Keratinocyte (primary cell): ENCODE data around the gene PARD6G.

Experiments
- EZH2 ChIP-seq: IDR thresholded peaks from one replicate; pipeline ENCODE4 v1.6.1; 2012; ENCODE audit warnings: inconsistent platforms, mild to moderate bottlenecking, low read length, moderate library complexity
- TF ChIP-seq, protein P1 (sequence below), 3 experiments: IDR thresholded peaks in 1 of 3; conservative IDR thresholded peaks in 1 of 3; optimal IDR thresholded peaks in 1 of 3; 2 replicates in 2 of 3; 3 replicates in 1 of 3; pipeline versions ENCODE3 to v1.5.1; 2011; ENCODE audit warnings: low read length in 3 of 3, mild to moderate bottlenecking in 3 of 3, moderate library complexity in 2 of 3, control low read depth in 1 of 3, inconsistent platforms in 1 of 3; ENCODE audit not compliant: insufficient read depth in 2 of 3; ENCODE audit errors: extremely low read depth in 1 of 3

- TF ChIP-seq, protein P1, sequence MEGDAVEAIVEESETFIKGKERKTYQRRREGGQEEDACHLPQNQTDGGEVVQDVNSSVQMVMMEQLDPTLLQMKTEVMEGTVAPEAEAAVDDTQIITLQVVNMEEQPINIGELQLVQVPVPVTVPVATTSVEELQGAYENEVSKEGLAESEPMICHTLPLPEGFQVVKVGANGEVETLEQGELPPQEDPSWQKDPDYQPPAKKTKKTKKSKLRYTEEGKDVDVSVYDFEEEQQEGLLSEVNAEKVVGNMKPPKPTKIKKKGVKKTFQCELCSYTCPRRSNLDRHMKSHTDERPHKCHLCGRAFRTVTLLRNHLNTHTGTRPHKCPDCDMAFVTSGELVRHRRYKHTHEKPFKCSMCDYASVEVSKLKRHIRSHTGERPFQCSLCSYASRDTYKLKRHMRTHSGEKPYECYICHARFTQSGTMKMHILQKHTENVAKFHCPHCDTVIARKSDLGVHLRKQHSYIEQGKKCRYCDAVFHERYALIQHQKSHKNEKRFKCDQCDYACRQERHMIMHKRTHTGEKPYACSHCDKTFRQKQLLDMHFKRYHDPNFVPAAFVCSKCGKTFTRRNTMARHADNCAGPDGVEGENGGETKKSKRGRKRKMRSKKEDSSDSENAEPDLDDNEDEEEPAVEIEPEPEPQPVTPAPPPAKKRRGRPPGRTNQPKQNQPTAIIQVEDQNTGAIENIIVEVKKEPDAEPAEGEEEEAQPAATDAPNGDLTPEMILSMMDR (optimal IDR thresholded peaks at IDR 0.05 in 1 of 3, IDR thresholded peaks at IDR 0.05 in 1 of 3, conservative IDR thresholded peaks at IDR 0.05 in 1 of 3; ENCODE audit: extremely low read depth in 1 of 3, insufficient read depth in 2 of 3, low read length in 3 of 3), result no peak
- TF ChIP-seq EZH2, result no peak
Observed at GRCh38 chr18:80253236-80253635, 5.9 kb upstream of the PARD6G start.
